Effector memory CD4-positive, alpha-beta T cell (primary cell): ENCODE data around the gene CDK2.
"Not testable (repeated sequence)": the region's sequence is repeated elsewhere in the genome, so short reads cannot be mapped to it uniquely, and the experiment has no call there.

Experiments used
- DNase-seq, 3 donors: peaks; one replicate each; pipeline ENCODE4 v3.0.0-alpha.2; 2020
- H3K27ac ChIP-seq: 2 replicates; pipeline ENCODE4 v1.7.0; 2013; ENCODE audit warnings: mild to moderate bottlenecking, low read length, moderate library complexity; ENCODE audit not compliant: insufficient read depth, poor library complexity, severe bottlenecking
- H3K27me3 ChIP-seq: replicated peaks from 2 replicates; pipeline ENCODE4 v1.7.0; 2013; ENCODE audit warnings: mild to moderate bottlenecking, low read length; ENCODE audit not compliant: insufficient read depth, control insufficient read depth, poor library complexity, severe bottlenecking
- H3K36me3 ChIP-seq: 2 replicates; pipeline ENCODE4 v1.7.0; 2013; ENCODE audit warnings: mild to moderate bottlenecking, low read length, moderate library complexity; ENCODE audit not compliant: control insufficient read depth, insufficient read depth
- H3K4me1 ChIP-seq: 2 replicates; pipeline ENCODE4 v1.7.0; 2013; ENCODE audit warnings: low read length, mild to moderate bottlenecking; ENCODE audit not compliant: control insufficient read depth, insufficient read depth, poor library complexity, severe bottlenecking
- H3K4me3 ChIP-seq: 2 replicates; pipeline ENCODE4 v1.7.0; 2013; ENCODE audit warnings: low read length, low read depth, mild to moderate bottlenecking; ENCODE audit not compliant: insufficient read depth, poor library complexity, severe bottlenecking
- H3K9me3 ChIP-seq: 2 replicates; pipeline ENCODE4 v1.7.0; 2013; ENCODE audit warnings: mild to moderate bottlenecking, low read length, moderate library complexity; ENCODE audit not compliant: control insufficient read depth

The CDK2 gene

DNA sequence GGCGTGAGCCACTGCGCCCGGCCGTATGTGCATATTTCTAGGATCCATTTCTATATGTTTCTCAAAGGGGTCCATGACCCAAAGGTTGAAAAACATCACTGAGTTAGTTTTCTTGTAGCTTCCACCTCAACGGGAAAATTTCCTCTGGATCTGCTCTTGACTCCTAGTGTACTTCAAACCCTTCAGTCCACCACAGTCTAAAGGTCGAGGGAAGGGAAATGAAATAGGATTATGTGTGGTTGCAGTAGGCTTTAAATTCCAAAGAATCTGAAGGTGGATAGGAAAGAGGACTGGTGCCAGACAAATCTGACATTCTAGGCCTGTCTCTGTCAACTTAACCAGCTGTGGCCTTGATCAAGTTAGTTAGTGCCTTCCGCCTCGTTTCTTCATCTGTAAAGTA lies 28.7 kb downstream of the CDK2 start:
- Histone ChIP-seq H3K4me1 (peaks cover 6% of the 10 kb centered on the region), H3K9me3 (no peaks in the 10 kb centered on the region), H3K27ac (no peak overlapping the region), H3K36me3 (peaks cover 36% of the 10 kb centered on the region), H3K27me3 (no peaks in the 10 kb centered on the region), H3K4me3 (no peak overlapping the region)
- no peak for DNase-seq

DNA sequence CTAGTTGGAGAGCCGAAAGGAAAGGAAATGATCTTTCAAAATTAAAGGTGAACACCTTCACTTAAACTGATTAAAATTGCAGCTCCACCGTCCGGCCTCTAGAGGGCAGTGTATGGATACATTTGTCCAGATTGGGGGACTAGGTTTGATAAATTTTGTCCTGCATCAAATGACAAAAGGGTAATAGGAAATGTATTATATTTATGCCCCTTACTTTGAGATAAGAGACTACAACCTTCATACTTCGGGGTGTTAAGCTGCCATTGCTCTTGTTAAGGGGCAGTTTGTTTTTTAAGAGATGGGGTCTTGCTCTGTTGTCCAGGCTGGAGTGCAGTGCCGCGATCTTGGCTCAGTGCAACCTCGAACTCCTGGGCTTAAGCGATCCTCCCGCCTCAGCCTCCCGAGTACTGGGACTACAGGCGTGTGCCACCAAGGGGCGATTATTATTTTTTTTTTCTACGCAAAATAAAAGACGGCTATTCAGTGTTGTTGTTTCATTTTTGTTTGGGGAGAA lies 29.6 kb downstream of the CDK2 start:
- H3K36me3 ChIP-seq: peaks cover 27% of the 10 kb centered on the region
- no peak overlapping the region for H3K4me3 ChIP-seq
- peaks cover 6% of the 10 kb centered on the region for H3K4me1 ChIP-seq
- H3K9me3 ChIP-seq: no peaks in the 10 kb centered on the region
- DNase-seq: peak; percentile 32 to 54 (median 35)
- H3K27me3 ChIP-seq: no peaks in the 10 kb centered on the region
- no peak overlapping the region for H3K27ac ChIP-seq

DNA sequence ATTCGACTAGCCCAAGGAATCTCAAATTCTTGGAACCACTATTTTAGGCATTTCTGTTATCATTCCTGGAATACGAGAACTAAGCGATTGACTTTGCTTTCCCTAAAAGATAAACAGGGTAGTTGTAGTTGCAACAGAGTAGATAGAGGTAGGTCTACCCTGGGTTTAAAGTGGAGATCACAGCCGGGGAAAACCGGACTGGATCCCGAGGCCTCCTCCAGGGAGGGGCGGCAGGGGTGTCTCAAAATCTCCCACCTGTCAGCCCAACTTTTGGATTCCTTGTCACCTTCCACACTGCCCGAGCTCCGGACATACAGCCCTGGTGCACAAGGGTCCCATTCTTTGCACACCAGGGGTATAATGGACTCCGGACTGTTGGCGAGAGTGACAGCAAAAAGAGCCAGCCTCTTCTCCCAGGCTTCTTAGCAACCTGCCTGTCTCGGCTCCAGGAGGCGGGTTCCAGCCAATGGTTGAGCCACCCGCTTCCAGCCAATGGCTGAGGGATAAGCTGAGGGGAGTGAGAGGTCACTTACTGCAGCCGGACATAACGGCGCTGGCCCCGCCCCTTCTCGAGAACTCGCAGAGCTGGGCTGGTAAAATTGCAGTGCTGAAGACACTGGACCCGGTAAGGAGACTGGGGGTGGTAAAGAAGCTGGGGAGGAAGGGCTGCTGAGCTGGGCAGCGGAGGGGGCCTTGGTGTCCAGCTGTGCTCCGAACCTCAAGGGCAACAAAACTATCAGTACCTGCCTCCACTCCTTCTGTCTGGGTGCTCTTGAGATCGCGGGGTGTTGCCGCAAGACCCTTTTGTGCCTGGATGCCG lies 30.3 kb downstream of the CDK2 start, which contains the start of gene SUOX:
TSS of gene SUOX (plus strand) at position 562 of the 820 bp plus-strand sequence. CDS start 4,946 bp downstream, outside the sequence.
- H3K27me3 ChIP-seq: no peaks in the 10 kb centered on the region
- H3K36me3 ChIP-seq: peaks cover 23% of the 10 kb centered on the region
- peaks cover 6% of the 10 kb centered on the region for H3K4me1 ChIP-seq
- peak in 1 of 3 donors; percentile 9 for DNase-seq
- no peak within 1 kb of the TSS for H3K4me3 ChIP-seq
- H3K9me3 ChIP-seq: no peaks in the 10 kb centered on the region
- H3K27ac ChIP-seq: no peak within 1 kb of the TSS

DNA sequence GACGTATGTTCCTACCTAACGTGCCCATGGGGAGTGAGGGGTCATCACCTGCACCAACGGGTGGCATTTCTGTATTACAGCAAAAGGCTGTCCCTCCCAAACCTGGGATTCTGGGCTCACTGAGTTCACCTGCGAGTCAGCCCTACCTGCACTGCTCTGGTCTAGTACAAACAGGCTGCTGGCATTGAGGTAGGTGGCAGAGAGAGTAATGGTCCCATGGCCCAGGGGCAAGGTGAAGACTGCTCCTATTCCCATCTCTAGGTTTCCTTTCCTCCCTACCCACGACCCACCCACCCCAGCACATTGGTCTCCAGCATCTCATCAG lies 30.9 kb downstream of the CDK2 start:
- DNase-seq: no peak
- Histone ChIP-seq H3K27ac (no peak overlapping the region), H3K4me3 (no peak overlapping the region), H3K36me3 (peaks cover 17% of the 10 kb centered on the region), H3K27me3 (no peaks in the 10 kb centered on the region), H3K4me1 (peaks cover 6% of the 10 kb centered on the region), H3K9me3 (no peaks in the 10 kb centered on the region)

DNA sequence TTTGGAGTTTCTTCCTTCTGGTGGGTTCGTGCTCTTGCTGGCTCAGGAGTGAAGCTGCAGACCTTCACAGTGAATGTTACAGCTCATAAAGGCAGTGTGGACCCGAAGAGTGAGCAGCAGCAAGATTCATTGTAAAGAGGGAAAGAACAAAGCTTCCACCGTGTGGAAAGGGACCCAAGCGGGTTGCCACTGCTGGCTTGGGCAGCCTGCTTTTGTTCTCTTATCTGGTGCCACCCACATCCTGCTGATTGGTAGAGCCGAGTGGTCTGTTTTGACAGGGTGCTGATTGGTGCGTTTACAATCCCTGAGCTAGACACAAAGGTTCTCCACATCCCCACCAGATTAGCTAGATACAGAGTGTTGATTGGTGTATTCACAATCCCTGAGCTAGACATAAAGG lies 32.9 kb downstream of the CDK2 start:
- not testable (repeated sequence) for H3K27ac ChIP-seq, H3K9me3 ChIP-seq, H3K36me3 ChIP-seq, H3K27me3 ChIP-seq, H3K4me1 ChIP-seq, H3K4me3 ChIP-seq, DNase-seq

DNA sequence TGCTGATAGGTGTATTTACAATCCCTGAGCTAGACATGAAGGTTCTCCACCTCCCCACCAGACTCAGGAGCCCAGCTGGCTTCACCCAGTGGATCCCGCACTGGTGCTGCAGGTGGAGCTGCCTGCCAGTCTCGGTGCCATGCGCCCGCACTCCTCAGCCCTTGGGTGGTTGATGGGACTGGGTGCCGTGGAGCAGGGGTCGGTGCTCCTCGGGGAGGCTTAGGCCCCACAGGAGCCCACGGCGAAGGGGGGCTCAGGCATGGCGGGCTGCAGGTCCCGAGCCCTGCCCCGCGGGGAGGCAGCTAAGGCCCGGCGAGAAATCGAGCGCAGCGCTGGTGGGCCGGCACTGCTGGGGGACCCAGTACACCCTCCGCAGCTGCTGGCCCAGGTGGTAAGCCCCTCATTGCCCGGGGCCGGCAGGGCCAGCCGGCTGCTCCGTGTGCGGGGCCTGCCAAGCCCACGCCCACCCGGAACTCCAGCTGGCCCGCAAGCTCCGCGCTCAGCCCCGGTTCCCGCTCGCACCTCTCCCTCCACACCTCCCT lies 33.4 kb downstream of the CDK2 start:
- not testable (repeated sequence) for H3K4me3 ChIP-seq, DNase-seq, H3K27me3 ChIP-seq, H3K9me3 ChIP-seq, H3K27ac ChIP-seq, H3K36me3 ChIP-seq, H3K4me1 ChIP-seq

DNA sequence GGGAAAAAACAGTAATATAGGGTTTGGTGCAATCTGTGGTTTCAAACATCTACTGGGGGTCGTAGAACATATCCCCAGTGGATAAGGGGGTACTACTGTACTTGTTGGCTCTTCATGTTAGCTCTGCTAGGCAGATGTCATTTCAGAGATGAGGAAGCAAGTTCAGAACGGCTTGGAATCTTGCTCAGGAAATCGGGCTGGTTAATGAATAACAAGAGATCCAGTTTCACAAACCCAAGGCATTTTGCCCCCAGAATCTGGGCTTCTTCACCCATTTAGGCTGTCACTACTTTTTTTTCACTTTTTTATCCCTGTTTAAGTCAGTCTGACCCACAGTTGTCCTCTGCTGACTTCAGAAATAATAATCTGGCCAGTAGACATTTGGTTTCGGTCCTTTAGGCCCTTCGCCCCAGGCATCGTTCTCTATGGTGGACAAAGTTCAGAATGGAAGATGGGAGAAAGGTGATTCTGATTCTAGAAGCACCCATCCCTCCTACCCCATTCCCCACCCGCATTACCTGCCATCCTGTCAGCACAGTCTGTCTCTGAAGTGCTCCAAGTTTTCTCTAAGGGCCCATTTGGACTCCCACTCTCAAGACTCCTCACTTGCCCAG lies 35.0 kb downstream of the CDK2 start:
- Histone ChIP-seq H3K4me3 (no peak overlapping the region), H3K27me3 (no peaks in the 10 kb centered on the region), H3K4me1 (peaks cover 5% of the 10 kb centered on the region), H3K9me3 (no peaks in the 10 kb centered on the region), H3K36me3 (no peaks in the 10 kb centered on the region), H3K27ac (no peak overlapping the region)
- DNase-seq: no peak

DNA sequence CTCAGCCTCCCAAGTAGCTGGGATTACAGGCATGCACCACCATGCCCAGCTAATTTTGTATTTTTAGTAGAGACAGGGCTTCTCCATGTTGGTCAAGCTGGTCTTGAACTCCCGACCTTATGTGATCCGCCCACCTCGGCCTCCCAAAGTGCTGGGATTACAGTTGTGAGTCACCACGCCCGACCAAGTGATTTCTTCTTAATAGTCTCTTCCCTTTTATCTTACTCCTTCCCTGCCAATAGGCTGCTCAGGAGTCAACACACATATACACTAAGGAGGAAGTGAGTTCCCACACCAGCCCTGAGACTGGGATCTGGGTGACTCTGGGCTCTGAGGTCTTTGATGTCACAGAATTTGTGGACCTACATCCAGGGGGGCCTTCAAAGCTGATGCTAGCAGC lies 36.7 kb downstream of the CDK2 start:
- not testable (repeated sequence) for H3K27ac ChIP-seq, H3K4me3 ChIP-seq, DNase-seq, H3K9me3 ChIP-seq, H3K36me3 ChIP-seq, H3K4me1 ChIP-seq, H3K27me3 ChIP-seq

DNA sequence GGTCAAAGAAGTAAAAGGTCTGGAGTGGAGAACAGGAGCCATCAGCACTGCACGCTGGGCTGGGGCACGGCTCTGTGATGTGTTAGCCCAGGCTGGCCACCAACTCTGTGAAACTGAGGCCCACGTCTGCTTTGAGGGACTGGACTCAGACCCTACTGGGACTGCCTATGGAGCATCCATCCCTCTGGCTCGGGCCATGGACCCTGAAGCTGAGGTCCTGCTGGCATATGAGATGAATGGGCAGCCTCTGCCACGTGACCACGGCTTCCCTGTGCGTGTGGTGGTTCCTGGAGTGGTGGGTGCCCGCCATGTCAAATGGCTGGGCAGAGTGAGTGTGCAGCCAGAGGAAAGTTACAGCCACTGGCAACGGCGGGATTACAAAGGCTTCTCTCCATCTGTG lies 37.6 kb downstream of the CDK2 start:
- Histone ChIP-seq H3K4me1 (peaks cover 4% of the 10 kb centered on the region), H3K36me3 (no peaks in the 10 kb centered on the region), H3K4me3 (no peak overlapping the region)

More for the DNA sequence above, 37.6 kb downstream of the CDK2 start:
- no peak for DNase-seq
- Histone ChIP-seq H3K9me3 (no peaks in the 10 kb centered on the region), H3K27ac (no peak overlapping the region), H3K27me3 (no peaks in the 10 kb centered on the region)
